BJ (cell line): ENCODE data around the gene HIBADH. TPM values are rescaled to one million over a fixed set of nuclear protein-coding genes. Genes with fewer than 3 reads are reported as not detected.
A peak's percentile ranks its signal among the peaks of the same experiment; 100 is the strongest.

Experiments used
- CTCF ChIA-PET: fragments of 350-600 bp; formaldehyde crosslinking; extraction: SDS; loops from one replicate; lab custom pipeline; 2021; ENCODE audit warnings: antibody characterized with exemption, inconsistent platforms; lab: Yijun Ruan, JAX
- POLR2A ChIA-PET: fragments of 300-600 bp; sonication (Branson Sonifier 250); formaldehyde crosslinking; extraction: SDS; loops from one replicate; lab custom pipeline; 2021; ENCODE audit warnings: antibody characterized with exemption; lab: Charles Lee
- DNase-seq: peaks from one replicate; pipeline ENCODE4 v3.0.0-alpha.2; 2011; ENCODE audit warnings: low read depth
- H3K27me3 ChIP-seq: 2 replicates; pipeline ENCODE4 v1.6.0; 2011; ENCODE audit warnings: low read length; ENCODE audit not compliant: control insufficient read depth, insufficient read depth
- H3K36me3 ChIP-seq: 2 replicates; pipeline ENCODE4 v1.5.1; 2011; ENCODE audit warnings: low read length; ENCODE audit not compliant: control insufficient read depth, insufficient read depth
- H3K4me3 ChIP-seq: 2 replicates; pipeline ENCODE4 v1.5.1; 2011; ENCODE audit warnings: low read depth, mild to moderate bottlenecking, control low read depth, low read length
- polyA plus RNA-seq: library from polyadenylated mRNA; depleted of rRNA; stranded (reverse); fragments of >200 nt; gene quantifications from 2 replicates; pipeline ENCODE4 v1.2.3, GENCODE V29; 2011
- TF ChIP-seq, protein P1 (sequence below): IDR thresholded peaks from 2 replicates; pipeline ENCODE4 v1.5.1; 2011; ENCODE audit warnings: low read depth, mild to moderate bottlenecking, control low read depth, inconsistent platforms, low read length, moderate library complexity; ENCODE audit not compliant: insufficient read depth

The HIBADH gene
- polyA plus RNA-seq, 1 experiment, result 42.4 TPM

DNA sequence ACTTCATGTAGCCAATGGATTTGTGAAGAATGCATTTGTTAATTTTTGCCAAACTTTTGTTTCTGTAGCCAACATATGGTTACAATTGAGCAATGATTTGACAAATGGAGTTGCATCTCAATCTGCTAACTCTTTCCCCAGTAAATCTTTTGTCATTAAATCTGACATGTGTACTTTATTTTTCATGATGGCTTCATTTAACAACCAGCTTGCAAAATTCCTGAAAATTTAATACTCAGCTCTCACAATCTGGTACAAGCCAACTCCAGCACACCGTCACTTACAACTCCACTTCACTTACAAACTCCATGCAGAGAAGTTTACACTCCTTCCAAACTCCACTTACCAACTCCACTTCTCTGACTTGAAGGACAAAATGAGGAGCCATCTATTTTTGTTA, 26.5 kb upstream of the HIBADH start:
- peak; percentile 51 for DNase-seq
- H3K36me3 ChIP-seq, result no peaks in the 10 kb centered on the region
- H3K27me3 ChIP-seq, result no peaks in the 10 kb centered on the region
- ChIA-PET POLR2A (no interaction called here), CTCF (interaction anchor here (0.9 to 1.4 kb wide), 4 partner anchors 9 to 407 kb away, joined by 3 to 6 read pairs (median 4); no protein-coding TSS in a partner anchor)
- TF ChIP-seq, protein P1, sequence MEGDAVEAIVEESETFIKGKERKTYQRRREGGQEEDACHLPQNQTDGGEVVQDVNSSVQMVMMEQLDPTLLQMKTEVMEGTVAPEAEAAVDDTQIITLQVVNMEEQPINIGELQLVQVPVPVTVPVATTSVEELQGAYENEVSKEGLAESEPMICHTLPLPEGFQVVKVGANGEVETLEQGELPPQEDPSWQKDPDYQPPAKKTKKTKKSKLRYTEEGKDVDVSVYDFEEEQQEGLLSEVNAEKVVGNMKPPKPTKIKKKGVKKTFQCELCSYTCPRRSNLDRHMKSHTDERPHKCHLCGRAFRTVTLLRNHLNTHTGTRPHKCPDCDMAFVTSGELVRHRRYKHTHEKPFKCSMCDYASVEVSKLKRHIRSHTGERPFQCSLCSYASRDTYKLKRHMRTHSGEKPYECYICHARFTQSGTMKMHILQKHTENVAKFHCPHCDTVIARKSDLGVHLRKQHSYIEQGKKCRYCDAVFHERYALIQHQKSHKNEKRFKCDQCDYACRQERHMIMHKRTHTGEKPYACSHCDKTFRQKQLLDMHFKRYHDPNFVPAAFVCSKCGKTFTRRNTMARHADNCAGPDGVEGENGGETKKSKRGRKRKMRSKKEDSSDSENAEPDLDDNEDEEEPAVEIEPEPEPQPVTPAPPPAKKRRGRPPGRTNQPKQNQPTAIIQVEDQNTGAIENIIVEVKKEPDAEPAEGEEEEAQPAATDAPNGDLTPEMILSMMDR, result no peak
- no peak overlapping the region for H3K4me3 ChIP-seq

DNA sequence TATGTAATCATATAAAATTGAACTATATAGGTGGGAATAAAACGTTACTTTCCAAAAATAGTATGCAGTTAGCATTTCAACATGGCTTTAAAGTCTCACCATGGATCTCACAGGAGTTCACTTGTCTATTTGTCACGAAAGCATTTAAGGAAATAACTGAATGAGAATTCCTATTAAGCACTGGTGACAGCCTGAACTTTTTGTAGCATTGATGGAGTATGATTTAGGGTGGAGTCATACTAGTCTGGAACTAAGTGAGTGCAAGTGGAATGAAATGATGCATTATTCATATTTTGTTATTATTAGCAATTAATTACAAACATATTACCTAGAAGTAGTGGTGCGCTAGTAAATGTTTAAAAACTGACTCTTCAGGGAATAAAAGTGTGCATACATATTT, 26.0 kb upstream of the HIBADH start:
- TF ChIP-seq, protein P1, result no peak
- no peaks in the 10 kb centered on the region for H3K27me3 ChIP-seq
- ChIA-PET CTCF (interaction anchor here (0.9 to 1.4 kb wide), 4 partner anchors 9 to 408 kb away, joined by 3 to 6 read pairs (median 4); no protein-coding TSS in a partner anchor), POLR2A (no interaction called here)
- H3K4me3 ChIP-seq, result no peak overlapping the region
- H3K36me3 ChIP-seq, result no peaks in the 10 kb centered on the region
- DNase-seq, result no peak

DNA sequence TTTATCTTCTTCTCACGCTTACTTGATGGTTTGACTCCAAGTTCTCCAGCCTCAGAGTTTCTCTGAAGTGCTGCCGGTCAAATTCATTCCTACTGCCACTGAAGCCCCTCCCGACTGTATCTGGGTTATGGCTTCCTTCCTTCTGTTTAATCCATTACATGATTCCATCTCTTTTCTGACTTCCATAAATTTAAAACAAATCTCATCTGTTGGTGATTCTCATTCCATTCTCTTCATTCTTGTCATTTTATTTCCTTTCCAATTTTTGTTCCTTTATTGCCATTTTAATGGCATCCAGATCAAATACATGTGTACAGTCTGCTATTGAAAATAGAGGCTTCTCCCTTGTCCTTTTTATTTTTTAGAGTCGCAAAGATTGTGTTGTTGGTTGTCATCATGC, 25.4 kb upstream of the HIBADH start:
- DNase-seq, result no peak
- POLR2A ChIA-PET, result interaction anchor here (0.6 kb wide), 1 partner anchor 25 kb away, joined by 12 read pairs; no protein-coding TSS in a partner anchor
- Histone ChIP-seq H3K4me3 (no peak overlapping the region), H3K27me3 (no peaks in the 10 kb centered on the region), H3K36me3 (no peaks in the 10 kb centered on the region)
- CTCF ChIA-PET, result no interaction called here
- TF ChIP-seq, protein P1, result no peak

DNA sequence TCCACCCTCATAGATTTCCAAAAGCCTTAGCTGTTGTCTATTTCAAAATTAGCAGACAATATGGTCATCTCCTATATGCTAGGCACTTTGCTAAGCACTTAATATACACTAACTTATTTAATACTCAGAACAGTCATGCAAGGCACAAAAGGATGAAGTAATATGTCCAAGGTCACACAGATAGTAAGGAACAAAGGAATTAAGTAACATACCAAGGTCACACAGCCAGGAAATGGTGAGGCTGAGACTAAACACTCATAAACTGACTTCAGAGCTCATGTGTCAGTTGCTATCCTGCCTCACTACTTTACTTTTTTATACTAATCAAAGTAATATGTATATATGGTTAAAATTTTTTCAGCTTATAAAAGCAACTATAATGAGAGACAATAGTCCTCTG, 23.6 kb upstream of the HIBADH start:
- TF ChIP-seq, protein P1, result no peak
- no peaks in the 10 kb centered on the region for H3K36me3 ChIP-seq
- CTCF ChIA-PET, result interaction anchor here (1.3 kb wide), 1 partner anchor 485 kb away, joined by 4 read pairs; the partner anchor contains the start of gene HOXA13
- POLR2A ChIA-PET, result no interaction called here
- DNase-seq, result no peak
- no peak overlapping the region for H3K4me3 ChIP-seq
- H3K27me3 ChIP-seq, result no peaks in the 10 kb centered on the region

DNA sequence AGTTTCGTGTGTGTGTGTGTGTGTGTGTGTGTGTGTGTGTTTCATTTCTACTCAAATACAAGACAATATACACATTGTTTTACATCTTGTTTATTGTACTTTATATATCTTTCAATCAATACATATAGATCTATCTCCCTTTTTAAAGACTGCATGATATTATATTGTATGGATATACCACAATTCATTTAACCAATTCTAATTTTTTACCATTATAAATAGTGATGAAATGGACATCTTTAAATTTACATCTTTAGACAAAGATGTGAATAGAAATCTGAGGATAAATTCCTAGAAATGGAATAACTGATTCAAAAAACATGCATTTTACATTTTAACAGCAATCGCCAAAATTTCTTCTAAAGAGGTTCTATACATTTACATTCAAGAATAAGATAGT, 23.2 kb upstream of the HIBADH start:
- H3K27me3 ChIP-seq, result no peaks in the 10 kb centered on the region
- CTCF ChIA-PET, result interaction anchor here (1.3 kb wide), 1 partner anchor 485 kb away, joined by 4 read pairs; the partner anchor contains the start of gene HOXA13
- DNase-seq, result no peak
- TF ChIP-seq, protein P1, result no peak
- no peak overlapping the region for H3K4me3 ChIP-seq
- POLR2A ChIA-PET, result no interaction called here
- no peaks in the 10 kb centered on the region for H3K36me3 ChIP-seq
